HG03060 (cell line): Measurements from ENCODE around the gene C1D.

Experiments
- ATAC-seq: cut with Tn5 transposase; IDR thresholded peaks from one replicate; pipeline ENCODE4 v1.9.1; 2021; ENCODE audit warnings: low read depth, moderate number of reproducible peaks; ENCODE audit not compliant: unreplicated experiment

Gene C1D

DNA sequence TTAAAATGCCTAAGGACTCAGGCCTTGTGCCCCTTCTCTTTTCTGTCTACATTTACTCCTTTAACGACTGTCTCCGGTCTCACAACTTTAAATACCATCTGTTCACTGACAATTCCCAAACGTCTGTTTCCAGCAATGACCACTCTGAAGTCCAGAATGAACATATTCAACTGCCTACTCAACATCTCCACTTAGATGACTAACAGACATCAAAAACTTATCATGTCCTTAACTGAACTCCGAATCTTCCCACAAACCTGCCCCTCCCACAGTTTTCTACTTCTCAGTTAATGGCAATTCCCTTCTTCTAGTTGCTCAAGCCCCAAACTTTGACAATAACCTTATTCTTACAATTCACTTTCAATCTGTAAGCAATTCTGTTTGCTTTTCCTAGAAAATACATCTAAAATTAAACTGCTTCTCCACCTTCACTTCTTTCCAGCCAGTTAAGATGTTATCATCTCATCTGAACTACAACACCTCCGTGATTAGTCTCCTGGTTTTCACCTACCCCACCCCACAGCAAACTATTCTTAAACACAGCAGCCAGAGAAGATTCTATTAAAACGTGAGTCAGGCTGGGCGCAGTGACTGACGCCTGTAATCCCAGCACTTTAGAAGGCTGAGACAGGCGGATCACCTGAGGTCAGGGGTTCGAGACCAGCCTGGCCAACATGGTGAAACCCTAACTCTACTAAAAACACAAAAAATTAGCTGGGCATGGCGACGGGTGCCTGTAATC lies 2.8 kb downstream of the C1D start:
- no peak for ATAC-seq

DNA sequence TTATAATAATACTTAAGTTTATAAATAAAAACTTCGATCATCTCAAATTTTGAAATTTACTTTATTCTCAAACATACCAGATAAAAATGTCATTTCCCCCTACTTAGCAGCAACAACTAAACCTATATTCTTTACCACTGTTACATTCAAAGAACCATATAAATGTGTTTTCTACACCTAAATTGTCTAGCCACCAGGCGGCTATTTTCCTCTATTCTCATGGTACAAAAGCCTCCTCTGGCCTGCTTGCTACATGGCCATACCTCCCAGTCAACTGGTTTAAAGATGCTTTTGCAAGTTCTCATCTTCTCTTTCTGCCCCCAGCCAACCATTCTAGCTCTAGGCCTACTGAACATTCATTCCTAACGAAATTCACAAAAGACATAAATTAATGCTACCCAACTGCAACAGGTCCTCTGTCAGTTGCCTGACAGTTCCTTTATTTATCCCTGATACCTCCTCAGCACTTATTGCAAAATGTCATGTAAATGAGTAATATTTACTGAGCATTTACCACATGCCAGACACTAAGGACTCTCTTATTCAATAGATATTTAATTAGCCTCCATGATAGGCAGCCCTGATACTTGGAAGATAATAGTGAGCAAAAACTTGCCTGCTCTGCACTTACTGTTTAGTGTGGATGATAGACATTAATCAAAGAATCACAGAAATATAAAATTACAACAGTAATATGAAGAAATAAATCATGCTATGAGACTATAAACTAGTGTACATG lies 5.0 kb downstream of the C1D start:
- no peak for ATAC-seq

DNA sequence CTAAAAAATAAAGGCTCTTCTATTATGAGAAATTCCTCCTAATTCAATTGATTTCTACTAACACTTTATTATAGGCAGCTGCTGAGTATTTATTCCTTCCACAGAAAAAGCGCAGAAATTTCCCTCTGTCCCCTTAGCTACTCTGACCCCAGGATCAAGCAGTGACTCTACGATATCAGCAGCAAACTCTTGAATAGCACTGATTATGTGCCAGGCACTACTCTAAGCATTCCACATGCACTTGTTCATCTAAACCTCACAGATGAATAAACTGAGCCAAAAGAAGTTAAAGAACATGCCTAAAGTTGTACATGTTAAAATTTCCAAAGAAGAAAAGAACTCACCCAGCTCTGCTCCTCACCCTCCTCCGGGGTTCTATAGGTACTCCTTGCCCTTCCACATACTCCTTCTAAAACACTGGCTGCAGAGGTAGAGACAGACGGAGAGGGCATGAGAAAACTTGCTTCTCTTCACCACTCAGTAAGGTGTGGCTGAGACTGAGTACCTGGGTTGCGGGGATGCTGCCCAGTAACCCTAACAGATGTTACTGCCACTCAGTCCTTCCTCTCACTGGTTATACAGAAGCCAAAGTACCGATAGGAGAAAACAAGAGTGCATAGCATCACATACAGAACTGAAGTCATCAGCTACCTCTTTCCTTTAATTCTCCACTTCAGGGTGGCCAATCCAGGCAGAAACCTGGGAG lies 9.9 kb downstream of the C1D start:
- ATAC-seq = no peak

DNA sequence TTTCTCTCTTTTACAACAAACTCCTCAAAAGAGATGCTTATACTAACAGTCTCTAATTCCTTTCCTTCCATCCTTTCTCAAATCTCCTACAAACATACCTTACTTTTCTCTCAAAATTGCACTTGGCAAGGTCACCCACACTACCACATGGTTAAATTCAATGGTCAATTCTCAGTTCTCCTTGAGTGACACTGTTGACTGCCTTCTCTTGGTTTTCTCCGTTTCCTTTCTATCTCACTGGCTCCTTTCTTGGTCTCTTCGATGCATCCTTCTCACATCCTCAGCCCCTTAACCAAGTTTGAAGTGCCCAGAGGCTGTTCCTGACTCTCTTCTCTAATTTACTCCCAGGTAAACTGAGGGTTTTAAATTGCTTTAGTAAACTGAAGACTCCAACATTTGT lies 12.5 kb downstream of the C1D start:
- no peak for ATAC-seq

DNA sequence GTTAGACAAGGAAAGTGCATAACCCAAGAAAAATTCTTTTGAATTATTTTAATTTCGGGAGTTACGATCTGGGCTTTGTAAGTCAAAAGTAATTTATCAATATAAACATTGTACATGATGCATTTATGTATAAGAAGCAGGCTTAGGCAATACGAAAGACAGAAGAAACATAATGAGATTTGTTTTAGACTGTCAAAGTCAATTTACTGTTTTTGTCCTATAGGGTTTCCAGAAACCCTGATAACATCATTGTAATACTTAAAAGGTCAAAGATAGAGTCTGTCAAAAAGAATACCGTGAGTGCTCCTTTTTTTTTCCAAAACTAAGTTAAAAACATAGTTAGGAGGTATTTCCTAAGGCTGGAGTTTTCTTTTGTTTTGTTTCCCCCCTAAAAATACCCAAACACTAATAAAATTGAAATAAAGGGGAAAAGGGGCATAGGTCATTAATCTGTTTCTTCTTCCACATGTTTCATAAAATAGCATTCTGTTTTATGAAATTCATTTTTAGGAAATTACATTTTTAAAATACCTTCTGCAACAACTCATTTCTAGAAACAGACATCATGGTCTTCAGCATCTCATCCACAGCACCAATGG lies 16.1 kb downstream of the C1D start:
- no peak for ATAC-seq

DNA sequence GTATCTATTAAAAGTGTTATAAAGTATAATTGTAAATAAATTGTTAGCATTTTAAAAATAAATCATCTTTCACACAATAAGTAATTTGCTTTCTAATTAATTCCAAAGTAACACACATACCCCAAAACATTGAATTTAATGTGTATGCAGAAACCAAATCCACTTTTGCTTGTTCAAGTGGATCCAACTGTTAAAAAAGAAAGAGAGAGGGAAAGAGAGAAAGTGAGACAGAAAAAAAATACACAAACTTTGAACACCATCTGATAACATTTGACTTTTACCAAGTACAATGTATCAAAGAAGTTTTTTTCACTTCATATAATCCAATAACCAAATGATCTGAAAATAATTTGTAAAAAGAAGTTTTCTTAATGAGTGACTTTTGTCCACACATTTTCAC lies 16.6 kb downstream of the C1D start:
- no peak for ATAC-seq

DNA sequence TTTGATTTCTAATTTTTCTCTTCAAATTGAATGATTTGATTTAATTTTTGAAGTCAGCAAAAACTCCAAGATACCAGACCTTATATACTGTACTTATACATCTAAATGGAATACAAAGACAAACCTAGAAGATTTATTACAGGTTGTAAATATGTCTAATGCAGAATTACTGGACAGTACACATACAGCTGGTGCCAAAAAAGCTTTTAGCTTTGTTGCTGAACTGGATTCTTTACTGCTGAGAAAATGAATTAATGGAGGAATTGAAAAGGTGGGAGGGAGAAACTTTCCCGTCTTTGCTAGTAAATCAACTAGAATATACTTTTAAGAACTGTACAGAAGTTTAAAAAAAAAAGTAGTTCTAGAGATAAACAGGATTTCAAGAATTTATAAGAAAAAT lies 17.5 kb downstream of the C1D start:
- ATAC-seq = no peak

DNA sequence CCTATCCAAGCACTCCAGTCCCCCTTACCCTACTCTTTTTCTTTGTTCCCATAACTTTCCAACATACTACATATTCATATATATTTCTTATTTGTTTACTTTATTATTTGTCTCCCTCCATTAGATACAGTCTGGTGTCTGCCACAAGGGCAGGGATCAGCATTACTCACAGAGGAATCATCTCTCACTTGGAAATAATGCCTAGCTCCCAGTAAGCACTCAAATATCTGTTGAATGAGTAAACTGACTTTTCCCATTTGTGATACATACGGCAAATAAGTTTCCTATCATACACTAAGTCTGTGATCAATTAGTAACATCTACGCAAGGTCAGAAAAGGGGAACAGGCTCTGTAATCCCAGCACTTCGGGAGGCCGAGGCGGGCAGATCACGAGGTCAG lies 18.7 kb downstream of the C1D start:
- ATAC-seq = no peak

DNA sequence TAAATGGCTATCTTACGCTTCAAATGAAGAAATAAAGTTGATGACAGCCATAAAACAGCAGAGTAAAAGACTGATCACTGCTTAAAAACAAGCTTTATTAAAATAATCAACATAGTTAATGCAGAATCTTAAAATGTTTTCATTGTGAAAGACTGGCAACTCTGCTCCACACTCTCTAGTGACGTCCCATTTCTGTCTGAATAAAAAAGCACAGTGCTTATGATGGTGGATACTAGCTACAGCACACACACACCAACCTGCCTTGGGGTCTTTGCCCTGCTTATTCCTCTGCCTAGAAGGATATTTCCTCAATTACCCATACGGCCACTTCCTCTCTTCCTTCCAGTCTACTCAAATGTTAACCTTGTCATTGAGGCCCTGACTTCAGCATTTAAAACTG lies 19.1 kb downstream of the C1D start:
- no peak for ATAC-seq

DNA sequence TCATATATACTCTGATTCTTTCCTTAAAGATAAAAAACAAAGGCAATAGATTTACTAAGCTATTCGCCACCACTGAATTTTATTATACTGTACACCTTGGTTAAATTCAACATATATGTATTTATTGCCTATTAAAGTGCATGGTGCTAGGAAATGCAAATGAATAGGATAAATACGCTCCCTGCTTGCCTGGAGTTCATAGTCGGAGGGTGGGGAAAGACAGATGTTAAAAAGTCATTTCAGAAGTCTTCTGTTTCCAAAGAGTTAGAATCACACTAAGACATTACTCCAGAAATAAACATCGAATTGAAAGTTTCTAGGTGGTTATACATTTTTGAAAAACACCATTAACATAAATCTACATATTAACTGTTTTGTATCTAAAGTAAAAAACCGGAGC lies 19.8 kb downstream of the C1D start:
- ATAC-seq = no peak

DNA sequence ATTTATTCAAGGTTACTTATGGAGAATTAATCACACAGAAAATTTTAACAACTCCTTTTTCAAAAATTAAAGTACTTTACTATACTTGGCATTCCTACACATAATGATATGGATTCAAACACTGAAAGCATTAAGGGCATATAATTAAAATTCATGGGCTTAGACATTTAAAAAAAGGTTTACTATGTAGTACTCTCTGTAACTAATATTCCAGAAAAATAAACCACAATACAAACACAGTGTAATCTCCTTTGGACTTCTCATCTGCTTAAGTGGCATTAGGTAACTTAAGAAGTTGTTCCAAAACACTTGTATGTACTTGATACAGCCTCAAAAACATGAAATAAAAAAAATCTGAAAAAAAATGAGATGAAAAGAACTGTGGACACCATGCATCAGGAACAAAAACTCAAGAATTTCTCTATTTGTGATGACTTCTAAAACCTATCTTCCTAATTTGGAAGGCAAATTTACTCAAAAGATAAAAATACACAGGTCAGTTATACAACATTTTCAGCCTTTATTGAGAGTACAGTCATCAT lies 21.0 kb downstream of the C1D start:
- no peak for ATAC-seq

DNA sequence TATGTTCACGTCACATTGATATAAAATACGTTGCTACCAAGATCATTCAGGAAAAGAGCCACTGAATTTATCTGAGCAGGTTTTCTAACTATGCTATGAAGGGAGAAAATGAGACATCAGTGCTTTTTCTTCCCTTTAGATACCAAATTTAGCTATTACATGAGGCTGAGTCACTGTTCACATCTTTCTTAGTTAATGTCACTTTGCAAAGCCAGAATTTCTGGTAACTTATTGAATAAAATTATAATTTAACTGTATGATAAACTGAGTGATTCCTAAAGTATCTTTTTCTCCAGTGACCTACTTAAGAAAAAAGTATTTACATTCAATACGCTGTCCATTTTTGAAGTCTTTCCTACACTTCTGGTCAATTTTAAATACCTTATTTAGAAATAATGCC lies 22.7 kb downstream of the C1D start:
- ATAC-seq = no peak

DNA sequence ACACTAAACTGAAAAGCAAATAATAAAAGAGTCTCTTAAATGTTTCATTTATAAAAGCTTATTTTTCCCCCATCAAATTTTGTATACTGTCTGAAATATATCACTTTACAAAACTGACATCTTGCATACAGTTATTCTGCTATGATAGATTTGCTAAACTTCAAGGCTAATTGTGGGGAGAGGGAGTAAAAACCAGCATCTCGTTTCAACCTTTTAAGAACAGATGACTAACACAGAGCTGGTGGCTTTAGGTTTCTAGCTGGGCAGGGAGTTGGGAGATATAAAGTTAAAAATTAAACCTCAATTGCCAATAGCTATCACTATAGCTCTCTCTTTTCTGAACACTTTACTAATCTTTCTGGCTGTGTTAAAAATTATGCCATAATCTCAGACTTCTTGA lies 23.5 kb downstream of the C1D start:
- ATAC-seq = no peak

DNA sequence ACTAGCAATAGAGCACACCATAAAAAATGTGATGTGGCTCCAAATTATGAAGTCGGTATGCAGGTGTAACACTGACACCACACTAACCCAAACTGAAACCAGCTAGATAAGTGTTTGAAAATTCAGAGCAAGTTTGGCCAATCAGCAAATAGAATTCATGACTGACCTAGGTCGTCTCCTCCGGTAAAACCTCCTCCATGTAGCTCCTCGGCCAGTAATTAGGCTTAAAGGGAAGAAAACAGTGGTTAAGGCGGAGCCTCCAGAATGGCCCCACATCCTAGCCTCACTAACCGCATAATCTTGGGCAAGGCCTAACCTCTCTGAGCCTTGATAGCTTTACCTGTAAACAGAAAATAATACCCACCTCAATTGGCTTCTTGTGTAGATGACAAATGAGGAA lies 30.1 kb downstream of the C1D start:
- ATAC-seq = no peak

DNA sequence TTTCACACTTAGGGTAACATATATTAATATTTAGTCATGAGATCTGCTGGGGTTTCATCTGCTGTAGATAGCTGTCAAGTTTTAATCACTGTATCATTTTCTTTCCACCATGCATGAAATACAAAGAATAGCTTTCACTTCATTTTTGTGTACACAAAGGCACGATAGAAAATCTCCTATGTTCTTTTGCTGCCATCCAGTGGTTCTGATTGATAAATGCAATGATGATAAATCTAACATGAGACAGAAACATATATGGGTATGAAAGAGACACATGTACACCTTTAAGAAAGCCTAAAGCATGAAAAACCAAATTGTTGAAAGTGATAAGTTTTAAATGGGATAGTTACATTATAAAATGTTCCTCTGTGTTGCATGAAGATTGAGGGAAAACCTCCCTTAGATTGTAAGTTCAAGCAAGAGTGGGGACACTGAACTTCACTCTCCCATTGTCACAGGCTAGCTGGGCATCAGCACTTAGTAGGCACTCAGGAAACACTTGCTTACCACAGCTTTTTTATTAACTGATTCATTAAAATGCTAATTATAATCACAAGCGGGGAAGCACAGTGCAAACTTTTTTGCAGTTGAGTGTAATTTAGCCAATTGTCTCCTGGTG lies 31.2 kb downstream of the C1D start:
- no peak for ATAC-seq

DNA sequence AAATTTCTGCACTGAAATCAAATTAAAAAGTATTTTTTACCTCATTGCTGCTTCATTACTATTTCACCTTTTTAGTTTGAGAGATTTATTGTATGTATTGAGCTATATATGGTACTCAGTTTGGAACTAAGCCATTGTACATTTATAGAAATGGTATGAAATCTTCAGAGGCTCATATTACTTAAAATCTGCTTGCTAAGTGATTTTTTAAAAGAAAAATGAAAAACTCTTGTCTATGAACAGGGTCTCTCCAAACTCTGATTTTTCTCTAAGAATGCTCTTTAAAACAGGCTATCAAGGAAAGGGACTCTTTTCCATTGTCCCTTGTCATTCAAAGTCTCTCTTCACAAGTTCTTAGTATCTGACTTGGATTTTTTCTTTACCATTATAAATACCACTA lies 31.8 kb downstream of the C1D start:
- ATAC-seq = no peak

DNA sequence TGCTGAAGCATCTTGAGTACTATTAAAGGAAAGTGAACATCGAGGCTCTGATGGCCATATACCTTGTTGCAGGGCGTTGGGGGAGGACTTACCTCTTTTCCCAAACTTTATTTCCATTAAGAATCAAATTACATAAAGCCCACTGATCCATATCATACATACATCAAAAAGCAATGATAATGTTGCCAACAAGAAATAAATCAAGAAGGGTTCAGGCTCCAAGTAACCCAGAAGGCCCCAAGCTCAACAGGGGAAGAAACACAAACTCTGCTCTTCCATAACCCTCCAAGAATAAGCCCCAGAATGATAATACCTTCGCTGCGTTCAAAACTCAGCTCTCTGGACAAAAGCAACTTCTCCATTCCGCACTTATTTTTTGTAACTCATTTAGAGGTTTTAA lies 32.3 kb downstream of the C1D start:
- no peak for ATAC-seq

DNA sequence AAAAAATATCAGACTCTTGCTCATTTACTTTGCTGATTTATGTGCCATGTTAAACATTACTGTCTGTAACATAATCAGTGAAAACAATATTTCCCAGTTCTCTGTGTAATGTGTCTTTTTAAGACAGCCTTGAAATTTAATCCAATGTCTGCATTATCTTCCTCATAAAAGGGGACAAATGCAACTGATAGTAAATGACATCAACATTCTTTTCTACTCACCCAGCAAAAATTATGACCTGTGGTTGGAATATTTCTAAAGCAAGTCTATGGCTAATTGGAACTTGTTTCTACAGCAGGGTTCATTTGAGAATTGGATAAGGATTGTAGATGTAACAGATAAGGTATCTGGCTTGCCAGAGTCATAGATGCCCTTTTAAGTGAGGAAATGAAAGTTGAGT lies 34.8 kb downstream of the C1D start:
- ATAC-seq = no peak

DNA sequence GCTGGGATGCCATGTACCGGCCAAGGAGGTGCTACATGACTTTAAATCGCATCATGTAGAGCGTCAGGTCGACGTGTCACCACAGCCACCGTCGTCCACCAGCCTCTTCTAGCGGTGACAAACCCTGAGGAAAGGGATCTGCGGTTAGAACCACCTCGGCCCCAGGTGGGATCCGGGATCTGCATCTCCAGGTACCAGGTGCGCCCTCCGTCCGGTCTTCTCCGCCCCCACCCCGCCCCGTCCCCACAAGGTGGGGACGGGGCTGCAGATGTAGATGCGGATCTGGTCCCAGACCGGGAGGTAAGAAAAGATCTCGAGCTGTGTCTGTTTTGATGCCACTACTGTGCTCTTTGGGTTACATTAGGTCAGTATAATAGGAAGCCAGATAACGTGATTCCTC lies 38.4 kb downstream of the C1D start:
- ATAC-seq = no peak

DNA sequence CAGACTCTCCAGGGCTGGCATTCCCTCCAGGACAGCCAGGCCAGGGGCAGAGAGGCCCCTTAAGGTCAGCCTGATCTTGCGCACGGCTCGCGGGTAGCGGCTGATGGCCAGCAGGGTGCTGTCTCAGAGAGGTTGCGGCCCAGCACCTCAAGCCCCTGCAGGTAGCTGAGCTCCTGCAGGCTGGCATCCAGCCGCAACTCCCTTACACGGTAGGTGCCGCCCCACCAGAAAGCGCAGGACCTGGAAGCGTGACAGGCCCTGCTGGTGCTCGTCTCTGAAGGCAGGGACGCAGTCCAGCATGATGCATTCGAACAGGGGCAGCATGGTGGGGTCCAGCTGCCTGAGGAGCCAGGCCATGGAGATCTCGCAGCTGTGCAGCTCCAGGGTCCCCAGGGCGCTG lies 38.9 kb downstream of the C1D start:
- no peak for ATAC-seq

DNA sequence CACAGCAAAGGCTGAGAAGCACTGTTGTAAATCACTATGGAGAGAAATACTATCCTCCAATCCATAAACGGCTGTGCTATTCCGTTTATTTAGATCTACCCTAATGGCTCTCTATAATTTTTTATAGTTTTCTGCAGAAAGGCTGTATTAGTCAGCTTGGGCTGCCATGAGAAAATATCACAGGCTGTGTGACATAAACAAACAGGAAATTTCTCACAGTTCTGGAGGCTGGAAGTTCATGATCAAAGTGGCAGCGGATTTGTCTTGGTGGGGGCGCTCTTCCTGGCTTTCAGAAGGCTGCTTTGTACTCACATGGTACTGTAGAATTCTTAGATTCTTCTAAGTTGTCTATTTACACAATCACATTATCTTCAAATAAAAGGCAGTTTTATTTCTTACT lies 44.1 kb downstream of the C1D start:
- ATAC-seq = no peak
